ENCODE measurements around the gene ZFP64.

GRCh38 chr20:52160621-52161204, 30.9 kb downstream of the ZFP64 start:
- TF ChIP-seq CTCF (IDR thresholded peaks at IDR 0.05; ENCODE audit: low read depth, low read length) (no peak), POLR2A (IDR thresholded peaks at IDR 0.05; ENCODE audit: extremely low read depth, insufficient read length) (no peak), MAX (IDR thresholded peaks at IDR 0.05; ENCODE audit: low read depth, low read length) (no peak)
